Duodenal mucosa (tissue), 2 donors: ENCODE results near the gene NRXN3.

Experiments used
- H3K27ac ChIP-seq: one replicate; pipeline ENCODE4 v1.7.0; 2013; ENCODE audit warnings: low read depth, low read length
- H3K27me3 ChIP-seq, 2 donors: one replicate each; pipeline ENCODE4 v1.7.0; 2013; ENCODE audit warnings: low read length in 2 of 2, control low read depth in 1 of 2; ENCODE audit not compliant: insufficient read depth in 2 of 2, control insufficient read depth in 1 of 2
- H3K36me3 ChIP-seq, 2 donors: one replicate each; pipeline ENCODE4 v1.7.0; 2013; ENCODE audit warnings: low read length in 2 of 2, control low read depth in 1 of 2; ENCODE audit not compliant: insufficient read depth in 2 of 2, control insufficient read depth in 1 of 2
- H3K4me1 ChIP-seq, 2 donors: one replicate each; pipeline ENCODE4 v1.7.0; 2013; ENCODE audit warnings: low read length in 2 of 2, control low read depth in 1 of 2; ENCODE audit not compliant: insufficient read depth in 2 of 2, control insufficient read depth in 1 of 2
- H3K4me3 ChIP-seq, 2 donors: one replicate each; pipeline ENCODE4 v1.7.0; 2013; ENCODE audit warnings: low read length in 2 of 2, low read depth in 1 of 2
- H3K9ac ChIP-seq, 2 donors: one replicate each; pipeline ENCODE4 v1.7.0; 2013; ENCODE audit warnings: low read length in 2 of 2, low read depth in 1 of 2
- H3K9me3 ChIP-seq, 2 donors: one replicate each; pipeline ENCODE4 v1.7.0; 2013; ENCODE audit warnings: low read length in 2 of 2, control low read depth in 1 of 2; ENCODE audit not compliant: control insufficient read depth in 1 of 2

Gene NRXN3

GRCh38 chr14:78788467-78789360, 618.5 kb downstream of the NRXN3 start:
- H3K4me3 ChIP-seq = no peak overlapping the region
- no peaks in the 10 kb centered on the region for H3K4me1 ChIP-seq
- no peaks in the 10 kb centered on the region for H3K9me3 ChIP-seq
- no peaks in the 10 kb centered on the region for H3K27me3 ChIP-seq
- H3K9ac ChIP-seq = no peak overlapping the region
- H3K36me3 ChIP-seq = no peaks in the 10 kb centered on the region
- H3K27ac ChIP-seq = no peak overlapping the region

GRCh38 chr14:78790271-78790670, 620.1 kb downstream of the NRXN3 start:
- Histone ChIP-seq H3K36me3 (no peaks in the 10 kb centered on the region), H3K27me3 (no peaks in the 10 kb centered on the region), H3K4me3 (no peak overlapping the region), H3K9me3 (no peaks in the 10 kb centered on the region), H3K9ac (no peak overlapping the region), H3K27ac (no peak overlapping the region), H3K4me1 (no peaks in the 10 kb centered on the region)

- Histone ChIP-seq H3K27me3 (no peaks in the 10 kb centered on the region), H3K4me1 (no peaks in the 10 kb centered on the region)
These were observed 628.6 kb downstream of the NRXN3 start for GRCh38 chr14:78798757-78799156.

GRCh38 chr14:78805570-78805969, 635.4 kb downstream of the NRXN3 start:
- no peaks in the 10 kb centered on the region for H3K9me3 ChIP-seq
- no peak overlapping the region for H3K4me3 ChIP-seq
- no peak overlapping the region for H3K27ac ChIP-seq
- H3K4me1 ChIP-seq = no peaks in the 10 kb centered on the region
- H3K36me3 ChIP-seq = no peaks in the 10 kb centered on the region
- no peaks in the 10 kb centered on the region for H3K27me3 ChIP-seq
- H3K9ac ChIP-seq = no peak overlapping the region

More at GRCh38 chr14:78798757-78799156, 628.6 kb downstream of the NRXN3 start:
- Histone ChIP-seq H3K4me3 (no peak overlapping the region), H3K27ac (no peak overlapping the region), H3K36me3 (no peaks in the 10 kb centered on the region), H3K9ac (no peak overlapping the region), H3K9me3 (no peaks in the 10 kb centered on the region)

- H3K4me3 ChIP-seq = no peak overlapping the region
- no peaks in the 10 kb centered on the region for H3K4me1 ChIP-seq
- H3K27me3 ChIP-seq = no peaks in the 10 kb centered on the region
- H3K27ac ChIP-seq = no peak overlapping the region
- H3K9ac ChIP-seq = no peak overlapping the region
- H3K9me3 ChIP-seq = no peaks in the 10 kb centered on the region
- no peaks in the 10 kb centered on the region for H3K36me3 ChIP-seq
These were observed 652.9 kb downstream of the NRXN3 start for GRCh38 chr14:78823035-78823434.

GRCh38 chr14:78823516-78823915, 653.3 kb downstream of the NRXN3 start:
- Histone ChIP-seq H3K27me3 (no peaks in the 10 kb centered on the region), H3K27ac (no peak overlapping the region), H3K9ac (no peak overlapping the region), H3K4me3 (no peak overlapping the region), H3K4me1 (no peaks in the 10 kb centered on the region), H3K9me3 (no peaks in the 10 kb centered on the region), H3K36me3 (no peaks in the 10 kb centered on the region)

GRCh38 chr14:78829274-78829673, 659.1 kb downstream of the NRXN3 start:
- Histone ChIP-seq H3K27me3 (no peaks in the 10 kb centered on the region), H3K4me3 (no peak overlapping the region), H3K9ac (no peak overlapping the region), H3K9me3 (no peaks in the 10 kb centered on the region), H3K4me1 (no peaks in the 10 kb centered on the region), H3K36me3 (no peaks in the 10 kb centered on the region), H3K27ac (no peak overlapping the region)

- H3K9ac ChIP-seq = no peak overlapping the region
- no peak overlapping the region for H3K27ac ChIP-seq
- no peaks in the 10 kb centered on the region for H3K4me1 ChIP-seq
- no peak overlapping the region for H3K4me3 ChIP-seq
- H3K27me3 ChIP-seq = no peaks in the 10 kb centered on the region
- H3K9me3 ChIP-seq = no peaks in the 10 kb centered on the region
- no peaks in the 10 kb centered on the region for H3K36me3 ChIP-seq
These were observed 664.7 kb downstream of the NRXN3 start for GRCh38 chr14:78834766-78835451.

GRCh38 chr14:78835909-78836308, 665.7 kb downstream of the NRXN3 start:
- Histone ChIP-seq H3K9me3 (no peaks in the 10 kb centered on the region), H3K27ac (no peak overlapping the region), H3K9ac (no peak overlapping the region), H3K27me3 (no peaks in the 10 kb centered on the region), H3K4me3 (no peak overlapping the region), H3K36me3 (no peaks in the 10 kb centered on the region), H3K4me1 (no peaks in the 10 kb centered on the region)

GRCh38 chr14:78836777-78837176, 666.6 kb downstream of the NRXN3 start:
- Histone ChIP-seq H3K4me1 (no peaks in the 10 kb centered on the region), H3K36me3 (no peaks in the 10 kb centered on the region), H3K27ac (no peak overlapping the region), H3K27me3 (no peaks in the 10 kb centered on the region), H3K9ac (no peak overlapping the region), H3K9me3 (no peaks in the 10 kb centered on the region), H3K4me3 (no peak overlapping the region)
